Right forelimb (tissue), 1 donor: ENCODE measurements around the gene FGGY.
A peak's percentile ranks its signal among the peaks of the same experiment; 100 is the strongest.

Experiments
- DNase-seq: peaks from one replicate; pipeline ENCODE4 v3.0.0-alpha.2; 2018

FGGY gene

GRCh38 chr1:59751801-59752200 lies 454.9 kb downstream of the FGGY start:
- no peak for DNase-seq

- no peak for DNase-seq
Observed at GRCh38 chr1:59752556-59753414, 455.9 kb downstream of the FGGY start.

DNA sequence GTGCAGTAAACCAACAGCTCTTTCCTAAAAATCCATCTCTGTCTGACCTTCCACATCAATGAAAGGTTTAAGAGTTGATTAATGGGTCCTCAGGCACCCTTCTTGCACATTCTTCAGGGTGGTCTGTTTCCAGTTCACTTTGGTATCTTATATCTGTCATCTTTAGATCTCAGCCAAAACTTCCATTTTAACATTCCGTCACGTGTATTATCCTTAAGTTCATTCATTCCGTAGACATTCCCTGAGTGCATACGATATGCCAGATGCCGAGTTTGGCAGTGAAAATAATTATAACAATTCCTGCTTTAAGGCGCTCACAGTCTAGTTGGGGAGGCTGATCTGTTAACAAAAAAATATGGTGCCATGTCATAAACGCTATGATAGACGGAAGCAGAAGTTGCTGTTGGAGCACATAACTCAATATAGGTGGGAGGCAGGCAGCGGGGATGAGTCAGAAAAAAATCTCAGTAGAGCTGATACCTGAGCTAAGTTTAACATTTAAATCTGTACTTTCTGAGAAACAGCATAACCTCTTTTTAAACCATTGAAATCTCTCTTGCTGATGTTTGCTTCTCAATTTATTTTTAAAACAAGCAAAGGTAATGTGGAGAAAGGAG lies 458.3 kb downstream of the FGGY start:
- no peak for DNase-seq

- DNase-seq: no peak
Observed at GRCh38 chr1:59757197-59757747, 460.4 kb downstream of the FGGY start.

DNA sequence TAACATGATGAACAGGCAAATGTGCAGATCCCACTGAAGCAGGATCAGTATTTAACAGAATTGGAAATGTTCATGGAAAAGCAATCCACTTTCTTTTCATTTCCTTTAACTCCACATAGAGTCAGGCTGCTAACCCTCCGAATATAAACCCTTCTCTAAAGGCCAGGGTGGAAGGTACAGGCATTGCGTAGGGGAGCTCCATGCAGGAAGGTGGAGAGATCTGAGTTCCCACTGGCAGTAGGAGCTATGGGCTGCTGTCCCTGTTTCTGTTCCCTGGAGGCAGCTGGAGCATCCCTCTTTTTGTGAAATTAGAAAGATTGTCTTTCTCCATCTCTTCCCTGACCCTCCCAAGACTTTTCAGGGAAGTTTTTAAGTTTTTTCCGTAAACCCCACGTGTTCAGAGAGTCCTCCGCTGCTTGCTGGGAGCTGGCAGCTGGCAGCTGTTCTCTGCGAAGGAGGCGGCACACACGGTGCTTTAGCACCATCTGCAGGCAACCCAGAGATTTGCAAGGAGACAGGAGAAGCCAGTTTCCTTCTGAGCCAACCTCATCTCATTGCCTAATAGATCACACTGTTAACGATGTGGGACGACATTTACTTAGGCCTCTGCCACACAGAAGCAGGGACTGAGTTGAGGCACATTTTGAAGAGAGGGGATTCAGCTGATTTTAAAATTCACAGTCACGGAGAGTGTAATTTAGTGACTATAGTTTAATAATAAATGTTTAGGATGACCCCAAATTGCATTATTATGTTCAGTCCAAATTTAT lies 462.4 kb downstream of the FGGY start:
- DNase-seq: peak; percentile 86

DNA sequence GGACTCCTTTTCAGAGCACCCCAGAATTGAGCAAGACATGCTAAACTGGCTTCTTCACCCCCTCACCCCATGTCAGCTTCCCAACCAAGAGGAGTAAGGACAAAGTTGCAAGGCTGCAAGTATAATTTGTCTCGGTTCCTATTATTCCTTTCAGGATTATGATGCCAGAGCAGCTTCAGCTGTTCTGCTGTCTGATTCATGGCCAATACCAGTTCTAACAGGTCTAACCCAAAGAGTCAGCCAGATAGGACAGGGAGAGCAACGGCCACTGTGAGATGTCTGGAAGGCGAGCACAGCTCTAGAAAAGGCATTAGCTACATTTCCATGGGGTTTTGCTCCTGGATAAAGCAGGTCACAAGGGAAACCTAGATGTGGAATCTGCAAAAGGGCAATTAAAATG lies 464.5 kb downstream of the FGGY start:
- no peak for DNase-seq

GRCh38 chr1:59763418-59763817 lies 466.5 kb downstream of the FGGY start:
- DNase-seq: no peak

DNA sequence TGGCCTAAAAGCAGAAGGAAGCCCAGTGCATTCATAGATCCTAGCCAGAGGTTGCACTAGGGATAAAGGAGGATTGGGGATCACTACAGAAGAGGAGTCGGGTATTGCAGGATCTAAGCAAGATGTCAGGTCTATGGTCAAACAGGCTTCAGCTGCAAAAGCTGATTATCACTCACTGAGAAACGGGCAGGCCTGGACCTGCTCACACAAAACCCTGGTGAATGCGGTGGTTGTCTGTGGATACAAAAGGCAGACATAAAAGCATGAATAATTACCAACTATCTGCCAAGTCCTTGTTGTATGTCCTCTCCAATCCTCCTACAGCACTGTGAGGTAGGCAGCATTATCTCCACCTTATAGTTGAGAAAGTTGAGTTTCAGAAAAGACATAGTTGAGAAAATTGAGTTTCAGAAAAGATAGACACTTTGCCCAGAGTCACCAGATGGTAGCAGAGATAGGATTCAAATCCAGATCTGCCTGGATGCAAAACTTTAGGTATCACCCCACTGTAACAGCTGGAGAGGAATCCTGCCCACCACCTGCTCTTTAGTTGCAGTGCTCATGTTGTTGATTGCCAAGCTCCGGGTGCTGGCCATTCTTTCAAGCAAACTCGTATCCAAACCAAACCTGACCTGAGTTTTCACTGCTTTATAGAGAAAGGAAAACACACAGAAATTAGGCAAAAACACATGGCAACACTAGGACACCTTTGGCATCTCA lies 468.3 kb downstream of the FGGY start:
- no peak for DNase-seq

- no peak for DNase-seq
Observed at GRCh38 chr1:59766227-59766855, 469.4 kb downstream of the FGGY start.

DNA sequence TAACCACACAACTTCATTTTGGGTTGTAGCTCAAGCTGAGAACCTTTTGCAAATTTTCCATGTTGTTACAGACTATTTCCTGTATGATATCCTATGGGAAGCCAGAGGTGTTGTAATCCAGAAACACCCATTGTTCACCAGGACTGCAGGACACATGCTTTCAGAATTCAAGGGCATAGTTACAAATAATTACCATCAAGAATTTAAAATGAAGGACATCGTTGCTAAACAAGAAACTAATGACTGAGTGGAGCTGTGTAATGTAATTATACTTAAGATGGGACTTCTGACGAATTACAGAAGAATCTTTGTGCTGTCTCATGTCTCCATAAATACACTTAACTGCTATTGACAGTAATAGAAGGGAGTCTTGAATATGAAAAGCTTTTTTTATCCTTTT lies 470.2 kb downstream of the FGGY start:
- DNase-seq: no peak

DNA sequence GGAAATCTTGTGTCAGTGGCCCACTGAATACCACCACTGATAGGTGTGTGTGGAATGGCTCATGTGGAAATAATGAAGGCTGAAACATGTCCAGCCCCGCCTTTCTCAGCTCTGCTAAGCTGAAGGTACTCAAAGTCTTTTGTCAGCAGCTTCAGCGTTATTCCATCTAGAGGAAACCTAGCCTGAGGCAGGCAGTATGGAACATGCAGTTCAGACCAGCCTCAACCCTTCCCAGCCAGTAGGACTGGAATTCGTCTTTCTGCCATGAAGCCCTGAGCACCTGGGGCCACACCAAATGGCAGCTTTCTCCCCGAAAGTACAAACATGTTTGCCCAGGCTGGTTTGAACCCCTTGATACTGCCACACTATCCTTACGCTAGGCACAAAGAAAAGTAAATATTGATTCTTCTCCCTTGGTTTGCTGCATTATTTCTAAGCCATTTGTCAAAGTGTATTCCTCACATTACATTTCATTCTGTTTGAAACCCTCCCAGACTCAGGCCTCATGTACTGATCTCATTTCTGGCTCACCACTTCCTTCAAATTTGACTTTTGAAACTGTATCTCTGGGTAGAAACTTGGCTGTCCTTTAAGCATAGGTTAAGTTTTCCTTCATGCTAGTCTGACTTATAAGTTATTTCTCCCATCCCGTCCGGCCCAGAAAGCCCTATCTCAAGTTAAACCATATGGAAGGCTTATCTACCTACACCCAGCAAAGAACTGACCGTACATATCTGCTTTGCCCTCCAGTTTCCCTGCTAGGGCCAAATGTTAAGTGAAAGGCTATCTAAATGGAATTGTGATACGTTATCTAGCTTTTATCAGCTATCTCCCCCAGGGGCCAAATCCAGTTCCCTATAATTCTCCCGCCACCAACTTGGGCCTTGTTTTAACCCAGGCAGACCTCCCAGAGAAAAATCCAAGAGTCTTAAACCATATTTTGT lies 472.2 kb downstream of the FGGY start:
- no peak for DNase-seq

DNA sequence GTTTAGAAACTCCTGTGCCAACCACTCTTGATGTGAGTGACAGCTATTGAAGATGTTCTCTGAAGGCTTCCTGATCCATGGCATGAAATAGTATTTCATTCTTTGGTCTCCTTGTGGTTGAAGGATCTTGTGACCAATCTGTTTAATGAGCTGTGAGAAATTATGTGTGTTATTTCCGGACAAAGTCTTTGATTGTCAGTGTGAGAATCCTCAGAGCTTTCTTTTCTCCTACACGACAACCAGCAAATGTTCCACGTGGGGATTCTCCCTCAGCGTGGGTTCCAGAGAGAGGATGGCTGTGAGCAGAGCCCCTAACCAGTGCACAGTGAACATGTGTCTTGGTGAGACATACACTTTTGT lies 472.8 kb downstream of the FGGY start:
- no peak for DNase-seq

DNA sequence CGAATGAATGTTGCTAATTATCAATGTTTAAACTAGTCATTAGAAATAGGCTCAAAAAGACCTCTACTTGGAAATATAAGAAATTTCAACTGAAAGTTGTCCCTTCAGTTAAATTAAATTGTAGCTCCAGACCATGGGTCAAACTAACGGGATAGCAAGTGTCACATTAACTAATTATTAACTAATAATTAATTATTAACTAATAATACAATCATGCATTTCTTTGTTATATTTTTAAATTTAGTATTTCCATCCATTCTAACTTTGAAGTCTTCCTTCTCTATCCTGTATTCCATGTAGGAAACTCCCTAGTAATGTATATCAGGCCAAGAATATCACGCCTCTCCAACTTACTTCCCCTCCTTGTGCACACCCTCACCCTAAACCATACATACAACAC lies 474.5 kb downstream of the FGGY start:
- DNase-seq: no peak

- DNase-seq: no peak
Observed at GRCh38 chr1:59775480-59775879, 478.6 kb downstream of the FGGY start.

GRCh38 chr1:59776960-59777852 lies 480.3 kb downstream of the FGGY start:
- DNase-seq: no peak

DNA sequence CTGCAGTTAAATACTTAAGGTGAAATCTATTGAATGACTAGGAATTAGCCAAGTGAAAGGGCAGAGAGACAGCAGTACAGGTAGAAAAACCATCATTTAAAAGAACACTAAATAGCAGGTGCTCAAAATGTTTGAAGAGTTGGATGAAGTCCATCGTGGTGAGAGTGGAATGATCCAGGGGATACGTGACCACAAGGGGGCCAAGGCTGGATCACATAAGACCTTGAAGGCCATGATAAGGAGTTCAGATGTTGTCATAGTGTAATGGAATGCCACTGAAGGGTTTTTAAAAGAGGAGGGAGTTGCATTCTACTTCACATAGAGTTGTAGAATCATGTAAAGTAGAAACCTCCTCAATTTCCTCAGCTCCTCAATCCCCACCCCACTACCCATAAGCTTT lies 483.1 kb downstream of the FGGY start:
- DNase-seq: no peak

DNA sequence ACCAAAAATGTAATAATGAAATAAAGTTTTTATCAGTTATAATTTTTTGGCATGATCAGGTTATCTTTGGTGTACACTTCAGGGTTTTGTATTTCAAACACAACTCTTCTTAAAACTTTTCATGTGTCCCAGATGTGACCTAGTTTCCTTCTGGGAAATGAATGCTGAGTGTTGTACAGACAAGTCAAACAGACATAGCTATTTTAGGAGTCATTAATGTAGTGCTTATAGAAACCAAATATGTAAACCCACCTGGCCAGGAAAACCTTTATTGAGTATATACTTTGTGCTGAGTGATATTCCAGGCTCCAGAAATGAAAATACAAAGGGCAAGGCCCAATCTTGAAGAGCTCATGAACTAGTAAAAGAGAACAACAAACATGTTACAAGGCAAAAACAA lies 491.9 kb downstream of the FGGY start:
- DNase-seq: no peak

- DNase-seq: no peak
Observed at GRCh38 chr1:59798600-59798999, 501.7 kb downstream of the FGGY start.

- no peak for DNase-seq
Observed at GRCh38 chr1:59803458-59804038, 506.7 kb downstream of the FGGY start.

- no peak for DNase-seq
Observed at GRCh38 chr1:59804301-59804700, 507.4 kb downstream of the FGGY start.
